ENCODE data around the gene UAP1L1.
A peak's percentile ranks its signal among the peaks of the same experiment; 100 is the strongest.
"Not testable (repeated sequence)": the region's sequence is repeated elsewhere in the genome, so short reads cannot be mapped to it uniquely, and the experiment has no call there.

Gene UAP1L1

DNA sequence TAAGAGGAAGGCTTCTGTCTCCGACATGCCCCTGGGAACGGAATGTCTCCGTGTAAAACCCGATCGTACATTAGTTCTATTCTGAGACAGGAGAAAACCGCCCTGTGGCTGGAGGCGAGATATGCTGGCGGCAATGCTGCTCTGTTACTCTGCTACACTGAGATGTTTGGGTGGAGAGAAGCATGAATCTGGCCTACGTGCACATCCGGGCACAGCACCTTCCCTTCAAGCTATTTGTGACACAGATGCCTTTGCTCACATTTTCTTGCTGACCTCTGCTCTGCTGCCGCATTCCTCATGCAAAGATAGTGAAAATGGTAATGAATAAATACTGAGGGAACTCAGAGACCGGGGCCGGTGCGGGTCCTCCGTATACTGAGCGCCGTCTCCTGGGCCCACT lies 39.4 kb downstream of the UAP1L1 start:
- DNase-seq: no peak

GRCh38 chr9:137117269-137117731 lies 40.0 kb downstream of the UAP1L1 start:
- no peak for DNase-seq

DNA sequence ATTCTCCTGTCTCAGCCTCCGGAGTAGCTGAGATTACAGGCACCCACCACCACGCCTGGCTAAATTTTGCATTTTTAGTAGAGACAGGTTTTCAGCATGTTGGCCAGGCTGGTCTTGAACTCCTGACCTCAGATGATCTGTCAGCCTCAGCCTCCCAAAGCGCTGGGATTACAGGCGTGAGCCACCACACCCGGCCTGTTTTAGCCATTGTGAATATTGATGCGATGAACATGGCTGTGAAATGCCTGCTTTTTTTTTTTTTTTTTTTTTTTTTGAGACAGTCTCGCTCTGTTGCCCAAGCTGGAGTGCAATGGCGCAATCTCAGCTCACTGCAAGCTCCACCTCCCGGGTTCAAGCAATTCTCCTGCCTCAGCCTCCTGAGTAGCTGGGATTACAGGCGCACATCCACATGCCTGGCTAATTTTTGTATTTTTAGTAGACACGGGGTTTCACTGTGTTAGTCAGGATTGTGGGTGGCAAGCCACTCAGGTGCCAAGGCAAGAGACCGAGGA lies 40.8 kb downstream of the UAP1L1 start:
- DNase-seq: not testable (repeated sequence)

- DNase-seq: not testable (repeated sequence)
Measured at GRCh38 chr9:137121927-137122795, 44.8 kb downstream of the UAP1L1 start.

DNA sequence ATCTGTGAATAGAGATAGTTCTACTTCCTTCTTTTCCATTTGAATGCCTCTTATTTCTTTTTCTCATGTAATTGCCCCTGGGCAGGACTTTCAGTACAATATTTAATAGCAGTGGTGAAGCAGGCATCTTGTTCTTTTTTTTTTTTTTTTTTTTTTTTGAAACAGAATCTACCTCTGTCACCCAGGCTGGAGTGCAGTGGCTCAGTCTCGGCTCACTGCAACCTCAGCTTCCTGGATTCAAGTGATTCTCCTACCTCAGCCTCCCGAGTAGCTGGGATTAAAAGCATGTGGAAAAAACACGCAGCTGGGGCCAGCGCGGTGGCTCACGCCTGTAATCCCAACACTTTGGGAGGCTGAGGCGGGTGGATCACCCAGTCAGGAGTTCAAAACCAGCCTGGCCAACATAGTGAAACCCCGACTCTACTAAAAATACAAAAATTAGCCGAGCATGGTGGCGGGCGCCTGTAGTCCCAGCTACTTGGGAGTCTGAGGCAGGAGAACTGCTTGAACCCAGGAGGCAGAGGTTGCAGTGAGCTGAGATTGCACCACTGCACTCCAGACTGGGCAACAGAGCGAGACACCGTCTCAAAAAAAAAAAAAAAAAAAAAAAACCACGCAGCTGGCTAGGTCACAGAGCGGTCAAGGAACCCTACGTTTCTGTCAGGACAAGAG lies 45.6 kb downstream of the UAP1L1 start:
- not testable (repeated sequence) for DNase-seq

GRCh38 chr9:137123468-137123837 lies 46.1 kb downstream of the UAP1L1 start:
- DNase-seq: no peak

- DNase-seq: not testable (repeated sequence)
Measured at GRCh38 chr9:137123952-137124462, 46.7 kb downstream of the UAP1L1 start.

DNA sequence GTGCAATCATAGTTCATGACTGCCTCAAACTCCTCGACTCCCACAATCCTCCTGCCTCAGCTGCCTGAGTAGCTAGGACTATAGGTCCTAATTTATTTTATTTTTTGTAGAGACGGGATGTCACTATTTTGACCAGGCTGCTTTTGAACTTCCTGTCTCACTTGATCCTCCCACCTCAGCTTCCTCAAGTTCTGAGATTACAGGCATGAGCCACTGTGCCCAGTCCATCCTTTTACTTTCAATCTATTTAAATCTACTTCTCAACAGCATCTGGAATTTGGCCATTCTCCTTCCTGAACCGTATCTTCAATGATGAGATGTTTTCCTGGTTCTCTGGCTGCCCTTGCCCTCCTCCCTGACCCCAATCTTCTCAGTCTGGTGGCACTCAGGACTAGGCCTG lies 49.5 kb downstream of the UAP1L1 start:
- DNase-seq: no peak

DNA sequence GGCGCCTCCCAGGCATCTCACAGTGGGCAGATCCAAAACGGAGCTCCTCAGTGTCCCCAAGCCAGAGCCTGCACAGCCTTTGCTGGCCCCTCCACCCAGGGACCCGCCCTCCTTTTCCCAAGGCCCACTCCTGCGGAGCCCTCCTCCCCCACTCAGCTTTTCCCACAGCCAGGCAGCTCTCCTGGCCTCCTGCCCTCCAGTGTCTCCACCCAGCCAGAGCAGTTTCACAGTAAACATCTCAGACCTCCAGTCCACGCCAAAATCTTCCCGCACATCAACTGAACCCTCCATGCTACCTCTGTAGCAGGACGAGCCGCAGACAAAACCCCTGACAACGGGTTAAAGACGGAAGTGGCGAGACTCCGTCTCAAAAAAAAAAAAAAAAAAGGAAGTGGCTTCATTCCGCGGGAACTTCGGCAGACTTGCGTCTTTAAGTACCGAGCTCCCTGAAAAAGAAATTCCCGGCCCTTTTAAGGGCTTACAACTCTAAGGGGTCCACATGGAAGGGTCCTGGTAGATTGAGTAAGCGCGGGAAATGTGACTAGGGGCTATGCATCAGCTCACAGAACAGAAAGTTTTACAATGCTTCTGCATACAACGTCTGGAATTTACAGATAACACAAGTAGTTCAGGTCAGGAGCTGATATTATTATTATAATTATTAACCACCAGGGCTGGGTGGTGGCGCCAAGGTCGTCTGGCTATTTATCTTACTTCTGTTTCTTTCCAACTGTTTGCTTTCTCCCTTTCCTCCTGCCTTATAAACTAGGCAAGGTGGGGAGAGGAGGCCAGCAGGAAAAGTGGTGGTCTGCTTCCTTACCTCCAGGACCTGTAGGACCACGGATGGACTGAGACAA lies 50.2 kb downstream of the UAP1L1 start:
- no peak for DNase-seq

DNA sequence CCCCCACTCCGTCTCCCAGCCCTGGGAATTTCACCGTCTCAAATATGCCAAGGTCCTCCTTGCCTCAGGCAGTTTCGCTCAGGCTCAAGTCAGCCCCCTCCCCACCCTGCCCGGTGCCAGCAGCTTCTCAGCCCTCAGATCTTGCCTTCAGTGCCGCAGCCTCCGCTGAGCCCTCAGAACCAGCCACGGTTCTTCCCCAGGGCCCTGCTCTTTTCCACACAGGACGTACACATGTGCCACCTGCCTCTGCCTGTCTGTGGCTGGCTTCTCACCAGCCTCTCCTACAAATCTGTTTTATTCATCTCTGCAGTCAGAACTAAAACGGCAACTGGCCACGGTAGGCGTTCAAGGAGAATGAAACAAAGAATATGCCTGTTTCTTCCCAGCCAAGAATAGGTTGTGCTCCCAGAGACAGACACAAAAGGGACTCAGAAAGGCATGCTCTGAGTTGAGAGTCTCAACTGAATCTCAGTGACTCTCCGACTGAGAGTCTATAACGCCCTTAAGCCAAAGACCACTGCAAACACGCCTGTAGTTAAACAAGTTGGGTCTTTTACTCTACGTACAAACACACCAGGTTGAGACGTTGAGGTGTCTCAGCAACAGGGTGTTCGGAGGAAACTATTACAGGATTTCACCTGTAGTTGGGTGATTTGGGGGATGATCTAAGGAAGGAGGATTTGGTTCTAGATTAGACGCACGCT lies 51.0 kb downstream of the UAP1L1 start:
- DNase-seq: no peak

DNA sequence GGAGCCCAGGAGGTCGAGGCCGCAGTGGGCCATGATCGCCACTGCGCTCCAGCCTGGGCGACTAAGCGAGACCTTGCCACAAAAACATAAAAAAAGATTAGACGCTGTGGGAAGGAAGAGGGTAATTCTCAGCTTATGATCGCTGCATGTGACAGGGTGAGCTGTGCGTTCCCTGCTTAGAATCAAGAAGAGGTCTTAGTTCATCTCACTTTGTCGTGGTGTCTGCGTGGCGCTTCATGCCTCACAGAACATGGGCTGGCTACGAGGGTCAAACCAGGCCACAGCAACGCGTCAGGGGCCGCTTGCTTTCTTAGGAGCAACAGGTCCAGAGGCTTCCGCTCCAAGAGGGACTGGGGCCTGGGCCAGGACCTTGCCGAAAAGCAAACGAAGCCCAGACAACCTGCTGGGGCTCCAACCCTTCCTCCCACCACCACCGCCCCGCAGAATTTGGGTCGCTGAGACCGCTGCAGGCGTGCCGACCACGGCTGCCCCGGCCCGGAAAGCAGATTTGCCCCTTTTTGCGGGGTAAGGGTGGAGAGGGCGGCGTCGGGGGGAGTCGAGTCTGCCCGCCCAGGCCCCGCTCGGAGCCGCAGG lies 51.6 kb downstream of the UAP1L1 start:
- no peak for DNase-seq

- peak; percentile 79 for DNase-seq
Measured at GRCh38 chr9:137129456-137130175, 52.3 kb downstream of the UAP1L1 start.

DNA sequence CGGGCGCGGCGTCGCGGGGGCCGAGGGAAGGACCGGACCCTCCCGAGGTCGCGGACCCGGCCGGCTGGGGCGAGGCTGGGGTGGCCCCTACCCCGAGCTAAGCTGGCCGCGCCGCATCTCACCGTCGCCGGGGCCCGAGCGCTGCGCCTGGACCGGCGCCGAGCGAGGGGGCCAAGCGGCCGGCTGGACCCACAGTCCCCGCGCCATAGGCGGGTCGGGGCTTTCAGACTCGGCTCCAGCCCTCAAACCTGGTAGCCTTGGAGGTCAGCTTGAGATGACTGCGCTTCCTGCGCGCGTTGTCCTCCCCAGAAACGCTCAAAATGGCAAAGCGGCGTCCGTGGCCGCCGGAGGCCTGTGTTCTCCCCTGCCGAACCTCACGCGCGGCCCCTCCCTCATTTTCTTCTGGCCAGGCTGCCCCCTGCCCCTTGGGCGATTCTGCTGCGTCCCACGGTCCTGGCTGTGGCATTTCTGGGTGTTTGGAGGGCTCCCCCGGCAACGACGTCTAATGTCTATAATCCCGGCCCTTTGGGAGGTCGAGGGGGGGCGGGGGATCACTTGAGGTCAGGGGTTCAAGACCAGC lies 52.9 kb downstream of the UAP1L1 start:
- no peak for DNase-seq

All from T-helper 9 cell (primary cell).